Osteoblast (primary cell): ENCODE measurements around the gene DHRS2. TPM values are rescaled to one million over a fixed set of nuclear protein-coding genes. Genes with fewer than 3 reads are reported as not detected.
"Not testable (repeated sequence)": the region's sequence is repeated elsewhere in the genome, so short reads cannot be mapped to it uniquely, and the experiment has no call there.

Source experiments
- DNase-seq: peaks from one replicate; pipeline ENCODE4 v3.0.0; 2011; ENCODE audit warnings: low spot score, mixed read lengths; ENCODE audit not compliant: insufficient read length; ENCODE audit errors: missing footprints
- H2AFZ ChIP-seq: 2 replicates; pipeline ENCODE4 v1.6.0; 2011; ENCODE audit warnings: mild to moderate bottlenecking, low read length
- H3K27ac ChIP-seq: 2 replicates; pipeline ENCODE4 v1.5.1; 2011; ENCODE audit warnings: mild to moderate bottlenecking, low read depth, low read length, moderate library complexity
- H3K27me3 ChIP-seq: 2 replicates; pipeline ENCODE4 v1.6.0; 2012; ENCODE audit warnings: mild to moderate bottlenecking, control low read depth, inconsistent platforms, low read length, moderate library complexity; ENCODE audit not compliant: insufficient read depth
- H3K36me3 ChIP-seq: 2 replicates; pipeline ENCODE4 v1.5.1; 2011; ENCODE audit warnings: mild to moderate bottlenecking, low read length, control low read depth, moderate library complexity; ENCODE audit not compliant: insufficient read depth
- H3K4me1 ChIP-seq: 2 replicates; pipeline ENCODE4 v1.5.1; 2011; ENCODE audit warnings: mild to moderate bottlenecking, low read length, control low read depth, moderate library complexity; ENCODE audit not compliant: insufficient read depth
- H3K4me2 ChIP-seq: 2 replicates; pipeline ENCODE4 v1.6.0; 2011; ENCODE audit warnings: mild to moderate bottlenecking, low read length; ENCODE audit not compliant: insufficient read depth
- H3K4me3 ChIP-seq: fragments of 200-600 bp; sonication (generic); 3 replicates; pipeline ENCODE4 v1.5.1; 2012; ENCODE audit warnings: mild to moderate bottlenecking, low read length, inconsistent platforms; ENCODE audit not compliant: insufficient read depth
- H3K79me2 ChIP-seq: 2 replicates; pipeline ENCODE4 v1.6.0; 2012; ENCODE audit warnings: mild to moderate bottlenecking, low read length, control low read depth, inconsistent platforms; ENCODE audit not compliant: insufficient read depth
- H3K9me3 ChIP-seq: 2 replicates; pipeline ENCODE4 v1.5.1; 2011; ENCODE audit warnings: low read depth, low read length, control low read depth
- H4K20me1 ChIP-seq: 2 replicates; pipeline ENCODE4 v1.6.0; 2012; ENCODE audit warnings: mild to moderate bottlenecking, low read length, control low read depth; ENCODE audit not compliant: insufficient read depth
- total RNA-seq: library from RNA; depleted of rRNA; stranded (reverse); fragments of >200 nt; gene quantifications from 2 replicates; pipeline ENCODE4 v1.2.3, GENCODE V29; 2012
- TF ChIP-seq, protein P1 (sequence below): IDR thresholded peaks from 2 replicates; pipeline ENCODE4 v1.5.1; 2011; ENCODE audit warnings: mild to moderate bottlenecking, low read depth, low read length, moderate library complexity; ENCODE audit errors: extremely low read depth

DHRS2 gene, protein sequence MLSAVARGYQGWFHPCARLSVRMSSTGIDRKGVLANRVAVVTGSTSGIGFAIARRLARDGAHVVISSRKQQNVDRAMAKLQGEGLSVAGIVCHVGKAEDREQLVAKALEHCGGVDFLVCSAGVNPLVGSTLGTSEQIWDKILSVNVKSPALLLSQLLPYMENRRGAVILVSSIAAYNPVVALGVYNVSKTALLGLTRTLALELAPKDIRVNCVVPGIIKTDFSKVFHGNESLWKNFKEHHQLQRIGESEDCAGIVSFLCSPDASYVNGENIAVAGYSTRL
- total RNA-seq = under 0.01 and 0.29 TPM in 2 replicates

DNA sequence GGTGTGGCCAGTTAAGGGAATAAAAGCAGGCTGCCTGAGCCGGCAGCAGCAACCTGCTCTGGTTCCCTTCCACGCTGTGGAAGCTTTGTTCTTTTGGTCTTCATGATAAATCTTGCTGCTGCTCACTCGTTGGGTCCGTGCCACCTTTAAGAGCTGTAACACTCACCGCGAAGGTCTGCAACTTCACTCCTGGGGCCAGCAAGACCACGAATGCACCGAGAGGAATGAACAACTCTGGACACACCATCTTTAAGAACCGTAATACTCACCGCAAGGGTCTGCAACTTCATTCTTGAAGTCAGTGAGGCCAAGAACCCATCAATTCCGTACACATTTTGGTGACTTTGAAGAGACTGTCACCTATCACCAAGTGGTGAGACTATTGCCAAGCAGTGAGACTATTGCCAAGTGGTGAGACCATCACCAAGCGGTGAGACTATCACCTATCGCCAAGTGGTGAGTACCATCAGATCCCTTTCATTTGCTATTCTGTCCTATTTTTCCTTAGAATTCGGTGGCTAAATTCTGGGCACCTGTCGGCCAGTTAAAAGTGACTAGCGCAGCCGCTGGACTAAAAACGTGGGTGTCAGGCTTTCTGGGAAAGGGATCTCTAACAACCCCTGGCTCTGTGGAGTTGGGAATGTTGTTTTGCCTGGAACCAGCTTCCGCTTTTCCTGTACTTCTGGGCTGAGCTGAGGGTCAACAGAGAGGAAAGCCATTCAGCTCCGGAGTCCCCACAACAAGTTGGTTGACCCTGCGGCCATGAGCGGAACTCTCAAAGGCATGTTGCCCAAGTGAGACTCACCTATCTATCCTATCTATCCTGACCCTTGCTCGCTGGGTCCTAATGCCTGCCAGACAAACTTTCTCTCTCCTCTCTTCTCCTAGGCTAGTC, at the start of gene DHRS2:
Gene DHRS2, plus strand, starts transcription at position 48 of the 895 bp plus-strand sequence. CDS start 2,501 bp downstream, outside the sequence.
- no peak within 1 kb of the TSS for H3K4me2 ChIP-seq
- H3K4me3 ChIP-seq = no peak within 1 kb of the TSS
- H3K27ac ChIP-seq = no peak within 1 kb of the TSS
- H2AFZ ChIP-seq = no peak within 1 kb of the TSS
- peaks cover 10% of the 10 kb centered on the region for H3K27me3 ChIP-seq
- H3K4me1 ChIP-seq = peaks cover 23% of the 10 kb centered on the region
- TF ChIP-seq, protein P1, sequence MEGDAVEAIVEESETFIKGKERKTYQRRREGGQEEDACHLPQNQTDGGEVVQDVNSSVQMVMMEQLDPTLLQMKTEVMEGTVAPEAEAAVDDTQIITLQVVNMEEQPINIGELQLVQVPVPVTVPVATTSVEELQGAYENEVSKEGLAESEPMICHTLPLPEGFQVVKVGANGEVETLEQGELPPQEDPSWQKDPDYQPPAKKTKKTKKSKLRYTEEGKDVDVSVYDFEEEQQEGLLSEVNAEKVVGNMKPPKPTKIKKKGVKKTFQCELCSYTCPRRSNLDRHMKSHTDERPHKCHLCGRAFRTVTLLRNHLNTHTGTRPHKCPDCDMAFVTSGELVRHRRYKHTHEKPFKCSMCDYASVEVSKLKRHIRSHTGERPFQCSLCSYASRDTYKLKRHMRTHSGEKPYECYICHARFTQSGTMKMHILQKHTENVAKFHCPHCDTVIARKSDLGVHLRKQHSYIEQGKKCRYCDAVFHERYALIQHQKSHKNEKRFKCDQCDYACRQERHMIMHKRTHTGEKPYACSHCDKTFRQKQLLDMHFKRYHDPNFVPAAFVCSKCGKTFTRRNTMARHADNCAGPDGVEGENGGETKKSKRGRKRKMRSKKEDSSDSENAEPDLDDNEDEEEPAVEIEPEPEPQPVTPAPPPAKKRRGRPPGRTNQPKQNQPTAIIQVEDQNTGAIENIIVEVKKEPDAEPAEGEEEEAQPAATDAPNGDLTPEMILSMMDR = no peak
- H3K9me3 ChIP-seq = no peaks in the 10 kb centered on the region
- H4K20me1 ChIP-seq = no peaks in the 10 kb centered on the region
- H3K36me3 ChIP-seq = no peaks in the 10 kb centered on the region
- peak; percentile 9 for DNase-seq
- no peaks in the 10 kb centered on the region for H3K79me2 ChIP-seq

DNA sequence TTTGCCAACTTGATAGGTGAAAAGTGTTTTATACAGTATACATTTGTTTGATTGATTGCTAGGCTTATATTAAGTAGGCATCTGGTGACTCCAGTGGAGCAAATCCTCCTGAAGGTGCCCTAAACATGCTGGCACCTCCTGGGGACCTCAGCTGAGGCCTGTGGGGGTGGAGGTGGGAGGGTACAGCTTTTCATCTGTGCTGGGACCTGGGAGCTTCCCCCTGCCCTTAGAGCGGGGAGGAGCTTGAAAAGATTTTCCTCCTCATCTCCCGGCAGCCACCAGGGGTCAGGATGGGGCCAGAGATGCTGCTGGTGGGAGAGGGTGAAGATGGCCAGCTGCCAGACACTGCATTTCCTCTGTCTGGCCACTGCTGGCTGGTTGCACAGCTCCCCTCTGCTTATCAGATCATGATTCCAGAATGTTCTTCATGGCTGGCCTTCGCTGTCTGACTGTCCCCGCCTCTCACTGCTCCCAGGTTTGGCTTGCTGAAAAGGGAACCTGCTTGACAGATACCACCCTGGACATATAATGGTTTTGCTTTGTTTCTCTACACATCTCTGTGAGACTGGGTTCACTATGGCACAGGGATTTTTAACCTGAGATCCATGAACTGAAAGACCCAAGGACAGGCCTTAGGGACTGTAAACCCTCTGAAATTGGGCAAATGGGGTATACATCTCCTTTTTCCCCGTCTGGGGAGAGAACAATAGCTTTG, 47.1 kb upstream of the DHRS2 start:
- Histone ChIP-seq H3K79me2 (no peaks in the 10 kb centered on the region), H3K27me3 (no peaks in the 10 kb centered on the region), H3K4me1 (no peaks in the 10 kb centered on the region), H3K4me3 (no peak overlapping the region), H2AFZ (no peak overlapping the region), H4K20me1 (no peaks in the 10 kb centered on the region), H3K36me3 (no peaks in the 10 kb centered on the region), H3K9me3 (no peaks in the 10 kb centered on the region), H3K4me2 (no peak overlapping the region), H3K27ac (no peak overlapping the region)
- peak; percentile 97 for DNase-seq
- TF ChIP-seq, protein P1 = peak; percentile 81

DNA sequence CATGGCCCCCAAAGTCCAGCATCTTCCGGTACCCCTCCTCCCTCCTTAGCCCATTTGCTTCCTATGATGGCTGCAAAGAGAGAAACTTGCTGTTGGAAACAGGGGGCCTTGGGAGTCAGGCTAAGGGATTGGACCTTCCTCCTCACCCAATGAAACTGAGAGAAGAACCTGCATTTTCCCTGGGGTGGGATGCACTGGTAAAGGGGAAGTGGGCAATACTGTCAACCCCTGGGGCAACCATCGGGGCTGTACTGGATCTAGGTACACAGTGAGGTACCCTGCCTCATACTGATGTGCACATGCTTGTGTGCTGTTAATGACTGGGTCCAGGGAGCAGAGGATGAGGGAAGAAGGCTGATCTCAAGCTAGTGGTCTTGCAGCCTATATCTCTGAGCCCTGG, 46.6 kb upstream of the DHRS2 start:
- H3K4me2 ChIP-seq = no peak overlapping the region
- DNase-seq = no peak
- TF ChIP-seq, protein P1 = no peak
- H4K20me1 ChIP-seq = no peaks in the 10 kb centered on the region
- no peaks in the 10 kb centered on the region for H3K27me3 ChIP-seq
- no peak overlapping the region for H3K4me3 ChIP-seq
- no peaks in the 10 kb centered on the region for H3K79me2 ChIP-seq
- H3K36me3 ChIP-seq = no peaks in the 10 kb centered on the region
- H3K27ac ChIP-seq = no peak overlapping the region
- no peaks in the 10 kb centered on the region for H3K4me1 ChIP-seq
- H3K9me3 ChIP-seq = no peaks in the 10 kb centered on the region
- H2AFZ ChIP-seq = no peak overlapping the region

DNA sequence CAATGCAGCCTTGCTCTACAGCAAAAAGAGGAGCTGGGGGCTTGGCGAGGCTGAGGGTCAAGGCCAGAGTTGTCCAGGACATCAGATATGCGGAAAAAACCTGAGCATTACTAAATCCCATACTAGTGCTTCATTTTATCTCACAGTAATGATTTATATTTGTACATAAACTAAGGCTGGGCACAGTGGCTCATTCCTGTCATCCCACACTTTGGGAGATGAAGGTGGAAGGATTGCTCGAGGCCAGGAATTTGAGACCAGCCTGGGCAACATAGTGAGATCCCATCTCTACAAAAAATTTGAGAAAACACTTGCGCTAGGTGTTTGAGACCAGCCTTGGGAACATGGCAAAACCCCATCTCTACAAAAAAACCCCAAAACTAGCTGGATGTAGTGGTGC, 46.0 kb upstream of the DHRS2 start:
- Histone ChIP-seq H3K79me2 (no peaks in the 10 kb centered on the region), H3K36me3 (no peaks in the 10 kb centered on the region), H3K27ac (no peak overlapping the region), H3K4me2 (no peak overlapping the region), H3K4me3 (no peak overlapping the region), H2AFZ (no peak overlapping the region), H3K27me3 (no peaks in the 10 kb centered on the region), H3K9me3 (no peaks in the 10 kb centered on the region), H3K4me1 (no peaks in the 10 kb centered on the region), H4K20me1 (no peaks in the 10 kb centered on the region)
- TF ChIP-seq, protein P1 = no peak
- DNase-seq = no peak

DNA sequence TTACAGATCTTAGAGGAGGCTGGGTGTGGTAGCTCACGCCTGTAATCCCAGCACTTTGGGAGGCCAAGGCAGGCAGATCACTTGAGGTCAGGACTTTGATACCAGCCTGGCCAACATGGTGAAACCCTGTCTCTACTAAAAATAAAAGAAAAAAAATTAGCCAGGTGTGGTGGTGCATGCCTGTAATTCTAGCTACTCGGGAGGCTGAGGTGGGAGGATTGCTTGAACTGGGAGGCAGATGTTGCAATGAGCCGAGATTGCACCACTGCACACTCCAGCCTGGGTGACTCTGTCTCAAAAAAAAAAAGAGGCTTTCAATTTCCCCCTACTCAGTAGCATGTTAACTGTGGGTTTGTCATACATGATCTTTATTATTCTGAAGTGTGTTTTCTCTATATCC, 42.0 kb upstream of the DHRS2 start:
- not testable (repeated sequence) for DNase-seq, H2AFZ ChIP-seq, H3K79me2 ChIP-seq, H3K27me3 ChIP-seq, H3K36me3 ChIP-seq, H3K9me3 ChIP-seq, H3K27ac ChIP-seq, H3K4me1 ChIP-seq, H4K20me1 ChIP-seq, H3K4me2 ChIP-seq, H3K4me3 ChIP-seq
